ENCODE measurements around the gene ABLIM3.

DNA sequence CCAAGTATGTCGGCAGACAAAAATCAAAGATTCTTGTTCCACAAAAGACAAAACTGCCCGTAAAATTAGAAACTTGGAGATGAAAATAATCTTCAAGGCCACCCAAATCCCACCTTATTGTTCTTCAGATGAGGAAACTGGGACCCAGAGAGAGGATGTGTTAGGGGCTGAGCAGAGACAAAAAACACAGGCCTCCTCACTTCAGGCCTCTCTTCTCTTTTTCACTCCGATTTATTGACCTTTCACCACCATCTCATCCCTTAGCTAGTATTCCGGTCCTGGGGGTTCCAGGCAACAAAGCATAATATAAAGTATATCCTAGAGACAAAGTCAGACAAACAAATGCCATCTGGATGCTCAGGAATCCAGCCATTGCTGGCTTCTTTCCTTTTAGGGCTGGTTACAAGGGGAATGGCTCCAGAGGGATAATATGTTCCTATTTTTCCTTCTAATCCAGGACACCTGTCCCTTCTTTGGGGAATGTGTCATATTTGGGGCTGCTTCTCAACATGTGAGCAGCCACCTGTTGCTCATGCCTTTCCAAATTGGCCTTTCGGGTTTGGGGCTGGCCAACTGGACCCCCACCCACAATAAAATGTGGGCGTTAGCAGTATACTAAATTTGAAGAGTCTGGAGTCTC, 88.1 kb downstream of the ABLIM3 start:
- TF ChIP-seq CTCF (IDR thresholded peaks at IDR 0.05; ENCODE audit: poor library complexity) (no peak), EZH2 (IDR thresholded peaks at IDR 0.05; ENCODE audit: borderline replicate concordance) (no peak)

All from hepatocyte (in vitro differentiated cells).